AG09319 (cell line): ENCODE data around the gene NAB1.

Experiments
- DNase-seq: peaks from one replicate; pipeline ENCODE4 v3.0.0-alpha.2; 2010; ENCODE audit warnings: low read depth; ENCODE audit errors: extremely low read depth
- CTCF ChIP-seq: IDR thresholded peaks from 2 replicates; pipeline ENCODE4 v1.5.1; 2011; ENCODE audit warnings: low read depth, mild to moderate bottlenecking, inconsistent platforms, low read length, moderate library complexity

The NAB1 gene

GRCh38 chr2:190679391-190679790, 30.5 kb downstream of the NAB1 start:
- TF ChIP-seq CTCF: no peak
- no peak for DNase-seq

- no peak for DNase-seq
- peak; percentile 25 for TF ChIP-seq CTCF
Observed at GRCh38 chr2:190679813-190680591, 31.1 kb downstream of the NAB1 start.

GRCh38 chr2:190682168-190682567, 33.3 kb downstream of the NAB1 start:
- no peak for DNase-seq
- no peak for TF ChIP-seq CTCF

- DNase-seq: no peak
- TF ChIP-seq CTCF: no peak
Observed at GRCh38 chr2:190683802-190684201, 34.9 kb downstream of the NAB1 start.

- TF ChIP-seq CTCF: no peak
- no peak for DNase-seq
Observed at GRCh38 chr2:190684931-190685330, 36.0 kb downstream of the NAB1 start.

GRCh38 chr2:190685333-190685732, 36.5 kb downstream of the NAB1 start:
- TF ChIP-seq CTCF: no peak

GRCh38 chr2:190693533-190694232, 44.8 kb downstream of the NAB1 start:
- no peak for TF ChIP-seq CTCF
- no peak for DNase-seq

More at GRCh38 chr2:190685333-190685732, 36.5 kb downstream of the NAB1 start:
- no peak for DNase-seq
